Caco-2 (cell line): ENCODE measurements around the gene RESF1. TPM values are rescaled to one million over a fixed set of nuclear protein-coding genes. Genes with fewer than 3 reads are reported as not detected.
A peak's percentile ranks its signal among the peaks of the same experiment; 100 is the strongest.

ENCODE experiments used
- BruUV-seq: library from RNA; stranded (reverse); fragments of 400-500 nt; replicated peaks from 2 replicates; lab custom pipeline; 2021; lab: Mats Ljungman, UMichigan
- CTCF ChIA-PET: fragments of 300-600 bp; sonication (Branson Sonifier 250); formaldehyde crosslinking; loops from one replicate; lab custom pipeline; 2022; ENCODE audit warnings: antibody characterized with exemption; lab: Charles Lee
- POLR2A ChIA-PET: fragments of 300-600 bp; sonication (Branson Sonifier 250); formaldehyde crosslinking; loops from one replicate; lab custom pipeline; 2022; ENCODE audit warnings: antibody characterized with exemption; lab: Charles Lee
- DNase-seq, 2 experiments: peaks; one replicate each; pipeline versions ENCODE4 v3.0.0 to v3.0.0-alpha.2; 2020 to 2022
- H3K27me3 ChIP-seq: replicated peaks from 2 replicates; pipeline ENCODE4 v1.6.0; 2011; ENCODE audit warnings: low read length; ENCODE audit not compliant: control insufficient read depth, insufficient read depth
- H3K36me3 ChIP-seq: 2 replicates; pipeline ENCODE4 v1.5.1; 2011; ENCODE audit warnings: low read length; ENCODE audit not compliant: control insufficient read depth, insufficient read depth
- H3K4me1 ChIP-seq: fragments of 250-450 bp; sonication (Bioruptor Pico); 2 replicates; pipeline ENCODE4 v1.5.1; 2020; ENCODE audit warnings: mild to moderate bottlenecking
- H3K4me3 ChIP-seq: 2 replicates; pipeline ENCODE4 v1.5.1; 2011; ENCODE audit warnings: low read depth, mild to moderate bottlenecking, control low read depth, low read length
- H3K9me3 ChIP-seq: fragments of 250-450 bp; sonication (Bioruptor Pico); 2 replicates; pipeline ENCODE4 v1.5.1; 2020; ENCODE audit warnings: mild to moderate bottlenecking, moderate library complexity
- H3K27ac Mint-ChIP-seq: one replicate; pipeline ENCODE4 v1.8.0; 2022; ENCODE audit warnings: mixed read lengths; ENCODE audit not compliant: unreplicated experiment
- H3K27me3 Mint-ChIP-seq: one replicate; pipeline ENCODE4 v1.8.0; 2022; ENCODE audit warnings: mixed read lengths; ENCODE audit not compliant: insufficient read depth, unreplicated experiment
- H3K36me3 Mint-ChIP-seq: one replicate; pipeline ENCODE4 v1.8.0; 2022; ENCODE audit warnings: mild to moderate bottlenecking, mixed read lengths; ENCODE audit not compliant: insufficient read depth, unreplicated experiment
- H3K4me1 Mint-ChIP-seq: one replicate; pipeline ENCODE4 v1.8.0; 2022; ENCODE audit warnings: low read depth, mixed read lengths; ENCODE audit not compliant: unreplicated experiment
- H3K4me3 Mint-ChIP-seq: one replicate; pipeline ENCODE4 v1.8.0; 2022; ENCODE audit warnings: mild to moderate bottlenecking, moderate library complexity, mixed read lengths; ENCODE audit not compliant: unreplicated experiment
- H3K9me3 Mint-ChIP-seq: one replicate; pipeline ENCODE4 v1.8.0; 2022; ENCODE audit warnings: mixed read lengths; ENCODE audit not compliant: unreplicated experiment
- intact Hi-C: fragments of 100-400 bp; cut with micrococcal nuclease; formaldehyde crosslinking; loops from one replicate; pipeline ENCODE4 v1.10.0; 2022; ENCODE audit not compliant: unreplicated experiment
- total RNA-seq: library from RNA; stranded (reverse); gene quantifications from 2 replicates; pipeline ENCODE4 v1.2.3, GENCODE V29; 2022
- TF ChIP-seq, protein P1 (sequence below), 2 experiments: fragments of 200-600 bp in 1 of 2; IDR thresholded peaks; 1 replicate in 1 of 2; 2 replicates in 1 of 2; pipeline versions ENCODE4 v1.5.1 to v1.8.0; 2011 to 2022; ENCODE audit warnings: antibody characterized with exemption in 1 of 2, control low read depth in 1 of 2, inconsistent platforms in 1 of 2, low read depth in 1 of 2, low read length in 1 of 2, mild to moderate bottlenecking in 1 of 2, moderate library complexity in 1 of 2; ENCODE audit not compliant: insufficient read depth in 1 of 2, severe bottlenecking in 1 of 2, unreplicated experiment in 1 of 2

Gene RESF1
- total RNA-seq, 1 experiment from 2014 or later = 118 TPM

DNA sequence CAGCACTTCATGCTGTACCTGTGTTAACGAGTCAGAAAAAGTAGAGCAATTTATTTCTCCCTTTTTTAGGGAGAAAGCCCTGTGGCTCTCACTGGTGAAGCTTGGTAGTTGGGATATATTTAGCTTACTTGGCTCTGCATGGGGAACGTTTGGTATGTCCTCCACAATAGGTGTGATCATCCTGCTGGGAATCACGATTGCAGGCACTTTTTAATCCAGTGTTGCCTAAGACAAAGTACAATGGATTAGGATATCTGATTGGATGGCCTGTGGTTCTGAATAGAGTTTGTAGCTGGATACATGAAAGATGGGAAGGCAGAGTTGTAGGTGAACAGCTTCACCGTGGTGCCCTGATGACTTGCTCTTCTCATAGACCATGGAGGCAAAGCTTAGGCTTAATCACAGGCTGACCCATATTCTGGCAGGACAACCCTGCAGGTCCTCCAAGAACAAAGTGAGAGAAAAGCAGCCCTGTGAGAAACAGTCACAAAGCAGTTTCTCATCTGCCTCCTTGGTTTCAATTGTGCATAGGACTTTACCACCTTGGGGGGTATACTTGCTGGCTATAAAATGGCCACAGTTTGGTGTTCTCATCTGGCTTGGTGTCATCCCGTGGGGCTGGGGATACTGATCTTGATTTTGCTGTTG lies 7.5 kb downstream of the RESF1 start:
- H3K36me3 Mint-ChIP-seq = peaks cover 100% of the 10 kb centered on the region
- H3K4me1 ChIP-seq = peaks cover 18% of the 10 kb centered on the region
- peaks cover 70% of the 10 kb centered on the region for H3K9me3 ChIP-seq
- BruUV-seq = no TSS peak
- DNase-seq = no peak
- peaks cover 18% of the 10 kb centered on the region for H3K36me3 ChIP-seq
- ChIA-PET CTCF (no interaction called here), POLR2A (interaction anchor here (0.6 kb wide), 1 partner anchor 217 kb away, joined by 4 read pairs; no protein-coding TSS in a partner anchor)
- H3K9me3 Mint-ChIP-seq = peaks cover 41% of the 10 kb centered on the region
- TF ChIP-seq, protein P1, sequence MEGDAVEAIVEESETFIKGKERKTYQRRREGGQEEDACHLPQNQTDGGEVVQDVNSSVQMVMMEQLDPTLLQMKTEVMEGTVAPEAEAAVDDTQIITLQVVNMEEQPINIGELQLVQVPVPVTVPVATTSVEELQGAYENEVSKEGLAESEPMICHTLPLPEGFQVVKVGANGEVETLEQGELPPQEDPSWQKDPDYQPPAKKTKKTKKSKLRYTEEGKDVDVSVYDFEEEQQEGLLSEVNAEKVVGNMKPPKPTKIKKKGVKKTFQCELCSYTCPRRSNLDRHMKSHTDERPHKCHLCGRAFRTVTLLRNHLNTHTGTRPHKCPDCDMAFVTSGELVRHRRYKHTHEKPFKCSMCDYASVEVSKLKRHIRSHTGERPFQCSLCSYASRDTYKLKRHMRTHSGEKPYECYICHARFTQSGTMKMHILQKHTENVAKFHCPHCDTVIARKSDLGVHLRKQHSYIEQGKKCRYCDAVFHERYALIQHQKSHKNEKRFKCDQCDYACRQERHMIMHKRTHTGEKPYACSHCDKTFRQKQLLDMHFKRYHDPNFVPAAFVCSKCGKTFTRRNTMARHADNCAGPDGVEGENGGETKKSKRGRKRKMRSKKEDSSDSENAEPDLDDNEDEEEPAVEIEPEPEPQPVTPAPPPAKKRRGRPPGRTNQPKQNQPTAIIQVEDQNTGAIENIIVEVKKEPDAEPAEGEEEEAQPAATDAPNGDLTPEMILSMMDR (IDR thresholded peaks at IDR 0.05; ENCODE audit: insufficient read depth in 1 of 2, low read depth in 1 of 2, low read length in 1 of 2, severe bottlenecking in 1 of 2, unreplicated experiment in 1 of 2) = no peak
- H3K4me3 Mint-ChIP-seq = no peak overlapping the region
- H3K27me3 ChIP-seq = no peaks in the 10 kb centered on the region
- no peak overlapping the region for H3K4me3 ChIP-seq
- intact Hi-C loops = loop anchor here (10.0 kb wide), 1 partner anchor 308 kb away; no protein-coding TSS in a partner anchor
- H3K27me3 Mint-ChIP-seq = no peaks in the 10 kb centered on the region
- H3K4me1 Mint-ChIP-seq = peaks cover 35% of the 10 kb centered on the region
- peak overlapping the region; percentile 15 for H3K27ac Mint-ChIP-seq

DNA sequence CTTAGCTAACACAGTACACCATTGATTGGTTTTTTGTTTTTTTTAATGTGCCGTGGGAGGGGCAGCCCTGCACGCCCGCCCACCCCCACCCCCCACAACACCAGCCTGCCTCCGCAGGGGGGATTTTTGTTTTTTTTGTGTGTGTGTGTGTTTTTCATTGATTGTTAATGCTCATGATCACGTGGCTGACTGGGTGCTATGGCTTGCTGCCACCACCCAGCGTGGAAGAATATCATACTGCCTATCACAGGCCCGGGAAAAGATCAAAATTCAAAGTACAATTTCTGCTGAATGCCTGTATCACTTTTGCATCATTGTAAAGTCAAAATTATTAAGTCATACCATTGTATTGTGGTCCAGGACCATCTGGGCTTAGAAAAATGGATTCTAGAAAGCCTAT lies 8.3 kb downstream of the RESF1 start:
- TF ChIP-seq, protein P1 (IDR thresholded peaks at IDR 0.05; ENCODE audit: insufficient read depth in 1 of 2, low read depth in 1 of 2, low read length in 1 of 2, severe bottlenecking in 1 of 2, unreplicated experiment in 1 of 2) = no peak
- Histone ChIP-seq H3K4me1 (peaks cover 9% of the 10 kb centered on the region), H3K4me3 (no peak overlapping the region), H3K9me3 (peaks cover 75% of the 10 kb centered on the region), H3K27me3 (no peaks in the 10 kb centered on the region), H3K36me3 (peaks cover 20% of the 10 kb centered on the region)
- intact Hi-C loops = loop anchor here (10.0 kb wide), 1 partner anchor 307 kb away; no protein-coding TSS in a partner anchor
- DNase-seq = no peak
- Mint-ChIP-seq H3K27me3 (no peaks in the 10 kb centered on the region), H3K27ac (peak overlapping the region; percentile 15), H3K4me1 (peaks cover 26% of the 10 kb centered on the region), H3K4me3 (no peak overlapping the region), H3K36me3 (peaks cover 100% of the 10 kb centered on the region), H3K9me3 (peaks cover 41% of the 10 kb centered on the region)
- BruUV-seq = no TSS peak
- CTCF ChIA-PET = no interaction called here
- POLR2A ChIA-PET = no interaction called here

DNA sequence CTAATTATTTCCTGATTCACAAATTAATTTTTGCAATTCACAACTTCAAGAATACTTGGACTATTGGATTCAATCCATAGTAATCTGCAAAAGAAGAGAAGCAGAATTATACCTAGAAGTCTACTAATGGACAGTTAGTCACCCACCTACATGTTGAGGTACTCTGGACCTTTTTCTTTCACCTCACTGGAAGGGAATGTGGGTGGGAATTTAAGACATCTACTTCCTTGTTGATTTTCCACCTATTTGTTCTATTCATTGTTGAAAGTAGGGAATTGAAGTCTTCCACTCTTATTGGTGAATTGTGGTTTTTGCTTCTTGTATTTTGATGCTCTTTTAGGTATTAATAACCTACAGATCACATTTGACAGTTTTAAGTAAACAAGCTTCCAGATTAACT lies 11.0 kb downstream of the RESF1 start:
- Mint-ChIP-seq H3K4me3 (no peak overlapping the region), H3K36me3 (peaks cover 100% of the 10 kb centered on the region), H3K9me3 (peaks cover 48% of the 10 kb centered on the region), H3K27me3 (no peaks in the 10 kb centered on the region), H3K27ac (no peak overlapping the region), H3K4me1 (peaks cover 13% of the 10 kb centered on the region)
- Histone ChIP-seq H3K9me3 (peaks cover 66% of the 10 kb centered on the region), H3K4me3 (no peak overlapping the region), H3K27me3 (no peaks in the 10 kb centered on the region), H3K36me3 (peaks cover 31% of the 10 kb centered on the region), H3K4me1 (0 out of 2 replicates have a peak, but pooled peaks cover 4% of the 10 kb centered on the region)
- CTCF ChIA-PET = no interaction called here
- BruUV-seq = no TSS peak
- TF ChIP-seq, protein P1 (IDR thresholded peaks at IDR 0.05; ENCODE audit: insufficient read depth in 1 of 2, low read depth in 1 of 2, low read length in 1 of 2, severe bottlenecking in 1 of 2, unreplicated experiment in 1 of 2) = no peak
- DNase-seq = no peak
- POLR2A ChIA-PET = no interaction called here
- intact Hi-C loops = no loop called here
